Natural killer cell (primary cell): ENCODE data around the gene L3HYPDH. TPM values are rescaled to one million over a fixed set of nuclear protein-coding genes. Genes with fewer than 3 reads are reported as not detected.

Source experiments
- ATAC-seq, 3 donors: fragments of 150-1000 bp in 2 of 3; fragments of 200-7000 bp in 1 of 3; cut with Tn5 transposase; 1 replicate in 1 of 3; 2 replicates in 2 of 3; pipeline ENCODE4 v1.10.0; 2021; ENCODE audit warnings: mild to moderate bottlenecking in 2 of 3, moderate library complexity in 2 of 3
- DNase-seq, 2 donors: peaks; one replicate each; pipeline versions ENCODE4 v3.0.0 to v3.0.0-alpha.2; 2013 to 2021; ENCODE audit warnings: mixed read lengths in 1 of 2
- H3K27ac ChIP-seq: one replicate; pipeline ENCODE4 v1.5.1; 2013; ENCODE audit warnings: mild to moderate bottlenecking, low read length
- H3K27me3 ChIP-seq: one replicate; pipeline ENCODE4 v1.6.1; 2013; ENCODE audit warnings: low read length; ENCODE audit not compliant: control insufficient read depth, insufficient read depth
- H3K36me3 ChIP-seq: one replicate; pipeline ENCODE4 v1.6.1; 2013; ENCODE audit warnings: low read length; ENCODE audit not compliant: control insufficient read depth, insufficient read depth
- H3K4me1 ChIP-seq: one replicate; pipeline ENCODE4 v1.6.1; 2013; ENCODE audit warnings: low read length; ENCODE audit not compliant: control insufficient read depth, insufficient read depth
- H3K4me3 ChIP-seq: one replicate; pipeline ENCODE4 v1.5.1; 2013; ENCODE audit warnings: low read length
- H3K9me3 ChIP-seq: one replicate; pipeline ENCODE4 v1.6.1; 2013; ENCODE audit warnings: low read length; ENCODE audit not compliant: control insufficient read depth, insufficient read depth
- H3K27ac Mint-ChIP-seq, 2 donors: one replicate each; pipeline ENCODE4 v1.8.0; 2022; ENCODE audit warnings: mild to moderate bottlenecking in 2 of 2, mixed read lengths in 2 of 2, moderate library complexity in 1 of 2
- H3K27me3 Mint-ChIP-seq, 2 donors: one replicate each; pipeline ENCODE4 v1.8.0; 2022; ENCODE audit warnings: low read depth in 2 of 2, mixed read lengths in 2 of 2
- H3K36me3 Mint-ChIP-seq: one replicate; pipeline ENCODE4 v1.8.0; 2022; ENCODE audit warnings: mixed read lengths
- H3K4me1 Mint-ChIP-seq, 2 donors: one replicate each; pipeline ENCODE4 v1.8.0; 2022; ENCODE audit warnings: mixed read lengths in 2 of 2
- H3K4me3 Mint-ChIP-seq: one replicate; pipeline ENCODE4 v1.8.0; 2022; ENCODE audit warnings: mild to moderate bottlenecking, moderate library complexity, mixed read lengths
- H3K9me3 Mint-ChIP-seq, 2 donors: one replicate each; pipeline ENCODE4 v1.8.0; 2022; ENCODE audit warnings: mixed read lengths in 2 of 2
- CTCF ChIP-seq: fragments of 200-600 bp; IDR thresholded peaks from one replicate; pipeline ENCODE4 v1.8.0; 2022; ENCODE audit warnings: antibody characterized with exemption
- WGBS: methylation state at CpG from one replicate; pipeline ENCODE4 v1.1.7; 2013; ENCODE audit warnings: missing lambda C conversion rate; ENCODE audit not compliant: insufficient coverage; 5-methylcytosine and 5-hydroxymethylcytosine counted together
- intact Hi-C: fragments of 100-400 bp; cut with micrococcal nuclease; formaldehyde crosslinking; loops from one replicate; pipeline ENCODE4 v1.14.2; 2022
- total RNA-seq, 4 donors: library from RNA; stranded (reverse); fragments of 120-200 nt in 1 of 4; gene quantifications; one replicate each; pipeline versions ENCODE4 v1.2.3 to v1.2.4, GENCODE V29; 2013 to 2022

Gene L3HYPDH
- total RNA-seq, 3 donors from 2014 or later (not counting 1 experiment from before 2014, with no cell fraction given) = 13.3 to 18.8 (median 16.5) TPM

- Histone ChIP-seq H3K4me3 (no peak overlapping the region), H3K27me3 (no peaks in the 10 kb centered on the region), H3K27ac (no peak overlapping the region), H3K36me3 (peaks cover 19% of the 10 kb centered on the region), H3K4me1 (no peaks in the 10 kb centered on the region), H3K9me3 (no peaks in the 10 kb centered on the region)
- no peak overlapping the region for H3K4me3 Mint-ChIP-seq
- H3K9me3 Mint-ChIP-seq = no peaks in the 10 kb centered on the region
- no peaks in the 10 kb centered on the region for H3K36me3 Mint-ChIP-seq
- H3K27ac Mint-ChIP-seq = no peak overlapping the region
- no peaks in the 10 kb centered on the region for H3K27me3 Mint-ChIP-seq
- no peak for TF ChIP-seq CTCF
- WGBS = 100% methylated on average over 3 of the region's 4 CpGs
- H3K4me1 Mint-ChIP-seq = peaks cover 6 to 10% of the 10 kb centered on the region in 2 donors
- ATAC-seq (no peak), DNase-seq (no peak)
- intact Hi-C loops = no loop called here
These were observed 19.0 kb upstream of the L3HYPDH start for GRCh38 chr14:59503256-59503655.

GRCh38 chr14:59500732-59501131 lies 16.5 kb upstream of the L3HYPDH start:
- intact Hi-C loops = no loop called here
- Histone ChIP-seq H3K4me1 (no peaks in the 10 kb centered on the region), H3K36me3 (peaks cover 32% of the 10 kb centered on the region), H3K27me3 (no peaks in the 10 kb centered on the region), H3K27ac (no peak overlapping the region), H3K9me3 (no peaks in the 10 kb centered on the region), H3K4me3 (no peak overlapping the region)
- WGBS = 97% methylated on average over 3 of the region's 3 CpGs
- Mint-ChIP-seq H3K4me1 (peaks cover 10 to 12% of the 10 kb centered on the region in 2 donors), H3K27ac (no peak overlapping the region), H3K27me3 (no peaks in the 10 kb centered on the region), H3K4me3 (no peak overlapping the region), H3K36me3 (no peaks in the 10 kb centered on the region), H3K9me3 (no peaks in the 10 kb centered on the region)
- TF ChIP-seq CTCF = no peak
- ATAC-seq = no peak
- no peak for DNase-seq

DNA sequence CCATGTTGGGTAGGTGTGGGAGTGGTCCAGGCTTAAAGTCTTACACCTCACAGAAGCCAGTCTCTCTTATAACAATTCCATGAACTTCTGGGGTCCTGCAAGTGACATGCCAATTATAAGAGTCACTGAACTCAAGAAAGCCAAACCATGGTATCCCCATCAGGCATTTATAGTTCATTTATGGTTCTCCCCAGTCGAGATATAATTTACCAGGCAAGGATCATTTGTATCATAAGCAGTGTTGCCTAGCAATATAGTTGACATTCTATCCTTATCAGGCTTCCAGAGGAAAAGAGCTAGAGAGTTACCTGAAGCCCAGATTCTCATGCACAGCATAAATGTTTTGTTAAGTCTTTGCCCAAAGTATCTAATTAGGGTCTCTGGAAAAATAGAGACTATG lies 8.2 kb upstream of the L3HYPDH start:
- WGBS = 100% methylated on average over 1 of the region's 1 CpG
- no peak overlapping the region for H3K27ac Mint-ChIP-seq
- no peak for ATAC-seq
- H3K4me3 Mint-ChIP-seq = no peak overlapping the region
- no peaks in the 10 kb centered on the region for H3K4me1 ChIP-seq
- no peak for DNase-seq
- H3K4me1 Mint-ChIP-seq = peaks cover 35 to 43% of the 10 kb centered on the region in 2 donors
- no peaks in the 10 kb centered on the region for H3K9me3 Mint-ChIP-seq
- no peak overlapping the region for H3K4me3 ChIP-seq
- no peak for TF ChIP-seq CTCF
- no peaks in the 10 kb centered on the region for H3K27me3 Mint-ChIP-seq
- intact Hi-C loops = no loop called here
- H3K27ac ChIP-seq = no peak overlapping the region
- no peaks in the 10 kb centered on the region for H3K27me3 ChIP-seq
- no peaks in the 10 kb centered on the region for H3K9me3 ChIP-seq
- H3K36me3 ChIP-seq = peaks cover 69% of the 10 kb centered on the region
- peaks cover 19% of the 10 kb centered on the region for H3K36me3 Mint-ChIP-seq

DNA sequence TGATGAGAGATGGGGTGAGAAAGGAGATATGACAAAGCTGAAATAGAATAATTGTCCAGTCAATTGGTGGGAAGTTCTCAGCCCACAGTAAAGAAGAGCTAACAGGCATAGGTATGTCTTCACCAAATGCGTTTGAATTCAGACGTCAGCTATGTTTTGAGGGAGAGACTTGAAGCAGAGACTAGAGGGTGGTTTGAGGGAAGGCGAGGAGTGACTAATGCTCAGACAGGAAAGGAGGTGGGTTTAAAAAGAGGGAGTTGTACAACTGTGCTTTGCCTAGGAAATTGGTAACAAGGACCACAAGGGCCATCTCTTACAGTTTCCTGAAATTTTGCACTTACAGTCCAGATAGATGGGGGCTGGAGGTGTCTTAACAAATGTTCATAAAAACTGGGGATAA lies 6.5 kb upstream of the L3HYPDH start:
- Histone ChIP-seq H3K36me3 (peaks cover 63% of the 10 kb centered on the region), H3K27me3 (no peaks in the 10 kb centered on the region), H3K9me3 (no peaks in the 10 kb centered on the region), H3K4me3 (no peak overlapping the region), H3K4me1 (peaks cover under 1% of the 10 kb centered on the region), H3K27ac (no peak overlapping the region)
- no peaks in the 10 kb centered on the region for H3K9me3 Mint-ChIP-seq
- H3K4me3 Mint-ChIP-seq = no peak overlapping the region
- WGBS = 89% methylated on average over 3 of the region's 3 CpGs
- peak overlapping the region in 1 of 2 donors; percentile 19 for H3K27ac Mint-ChIP-seq
- no peak for DNase-seq
- peaks cover 30 to 41% of the 10 kb centered on the region in 2 donors for H3K4me1 Mint-ChIP-seq
- no peak for ATAC-seq
- no peaks in the 10 kb centered on the region for H3K27me3 Mint-ChIP-seq
- no peak for TF ChIP-seq CTCF
- intact Hi-C loops = no loop called here
- peaks cover 19% of the 10 kb centered on the region for H3K36me3 Mint-ChIP-seq
